ENCODE measurements around the gene HID1. TPM values are rescaled to one million over a fixed set of nuclear protein-coding genes. Genes with fewer than 3 reads are reported as not detected.
"Not testable (repeated sequence)": the region's sequence is repeated elsewhere in the genome, so short reads cannot be mapped to it uniquely, and the experiment has no call there.

The HID1 gene
- total RNA-seq, 1 donor from 2014 or later = 12.3 TPM

- DNase-seq = no peak
Observed at GRCh38 chr17:74970395-74970794, 2.2 kb downstream of the HID1 start.

GRCh38 chr17:74969501-74969900 is 3.1 kb downstream of the HID1 start:
- not testable (repeated sequence) for DNase-seq

GRCh38 chr17:74968361-74968780 is 4.2 kb downstream of the HID1 start:
- no peak for DNase-seq

GRCh38 chr17:74964988-74965622 is 7.5 kb downstream of the HID1 start:
- DNase-seq = no peak

GRCh38 chr17:74964246-74964761 is 8.3 kb downstream of the HID1 start:
- DNase-seq = no peak

GRCh38 chr17:74963656-74964055 is 8.9 kb downstream of the HID1 start:
- no peak for DNase-seq

- no peak for DNase-seq
Observed at GRCh38 chr17:74962622-74963394, 9.8 kb downstream of the HID1 start.

- peak; percentile 96 for DNase-seq
Observed at GRCh38 chr17:74961657-74962350, 10.8 kb downstream of the HID1 start.

- peak; percentile 46 for DNase-seq
Observed at GRCh38 chr17:74960570-74961342, 11.8 kb downstream of the HID1 start.

GRCh38 chr17:74959826-74960515 is 12.6 kb downstream of the HID1 start:
- DNase-seq = no peak

GRCh38 chr17:74957935-74958740 is 14.4 kb downstream of the HID1 start:
- peak; percentile 74 for DNase-seq

GRCh38 chr17:74956093-74956492 is 16.5 kb downstream of the HID1 start:
- DNase-seq = no peak

- DNase-seq = no peak
Observed at GRCh38 chr17:74954665-74955421, 17.7 kb downstream of the HID1 start.

GRCh38 chr17:74954115-74954514 is 18.4 kb downstream of the HID1 start:
- no peak for DNase-seq

- no peak for DNase-seq
Observed at GRCh38 chr17:74953134-74953687, 19.3 kb downstream of the HID1 start.

- no peak for DNase-seq
Observed at GRCh38 chr17:74952431-74953133, 20.0 kb downstream of the HID1 start.

GRCh38 chr17:74951680-74952421 is 20.7 kb downstream of the HID1 start:
- DNase-seq = no peak

GRCh38 chr17:74951065-74951464 is 21.5 kb downstream of the HID1 start:
- DNase-seq = no peak
